Panc1 (cell line): ENCODE data around the gene ZNF648.

Experiments used
- CTCF ChIP-seq: fragments of 450-650 bp; IDR thresholded peaks from 2 replicates; pipeline ENCODE4 v1.5.1; 2017; ENCODE audit warnings: mild to moderate bottlenecking
- POLR2AphosphoS5 ChIP-seq: IDR thresholded peaks from 2 replicates; pipeline ENCODE4 v1.6.1; 2012; ENCODE audit warnings: mild to moderate bottlenecking, low read depth, low read length, moderate library complexity
- REST ChIP-seq, 2 experiments: IDR thresholded peaks; 2 replicates each; pipeline ENCODE4 v1.6.1; 2011 to 2012; ENCODE audit warnings: low read depth in 2 of 2, control low read depth in 1 of 2, low read length in 1 of 2, mild to moderate bottlenecking in 1 of 2, moderate library complexity in 1 of 2; ENCODE audit not compliant: insufficient read depth in 1 of 2
- SIN3A ChIP-seq: IDR thresholded peaks from 2 replicates; pipeline ENCODE4 v1.6.1; 2012; ENCODE audit warnings: low read depth, mild to moderate bottlenecking, low read length, moderate library complexity, borderline replicate concordance; ENCODE audit not compliant: insufficient read depth
- TCF7L2 ChIP-seq: IDR thresholded peaks from 2 replicates; pipeline ENCODE4 v1.6.1; 2011; ENCODE audit warnings: mild to moderate bottlenecking, low read depth, low read length, inconsistent platforms

GRCh38 chr1:182071924-182072323 lies 10.4 kb upstream of the ZNF648 start:
- TF ChIP-seq CTCF (no peak), POLR2AphosphoS5 (no peak), REST (IDR thresholded peaks at IDR 0.05; ENCODE audit: insufficient read depth in 1 of 2, low read depth in 2 of 2, low read length in 1 of 2) (no peak), TCF7L2 (no peak), SIN3A (no peak)
